Measurements from ENCODE around the gene INPP5D. TPM values are rescaled to one million over a fixed set of nuclear protein-coding genes. Genes with fewer than 3 reads are reported as not detected.

Gene INPP5D
- total and polyA plus RNA-seq, 3 donors from 2014 or later: 5.7 to 12.7 (median 11.2) TPM

DNA sequence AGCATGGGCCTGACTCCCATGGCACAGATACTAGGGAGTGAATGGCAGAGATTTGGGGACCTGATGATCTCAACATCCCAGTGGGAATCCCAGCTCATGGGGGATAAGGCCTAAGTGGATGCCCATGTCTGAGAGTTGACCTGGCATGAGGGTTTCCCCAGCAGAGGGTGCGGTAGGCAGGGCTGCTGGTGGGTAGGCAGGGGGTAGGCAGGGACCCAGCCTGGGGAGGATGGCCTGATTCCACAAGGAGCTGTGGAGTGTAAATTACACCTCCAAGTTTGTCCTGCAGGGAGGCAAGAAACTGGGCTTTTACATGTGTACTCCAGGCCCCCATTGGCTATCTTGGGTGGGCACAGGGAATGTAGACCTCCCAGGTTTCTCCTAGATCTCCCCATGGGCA, 46.9 kb downstream of the INPP5D start:
- Histone ChIP-seq H3K27ac (no peak overlapping the region), H3K27me3 (no peaks in the 10 kb centered on the region), H3K9me3 (no peaks in the 10 kb centered on the region), H3K4me3 (no peak overlapping the region), H3K36me3 (ENCODE audit: low read depth, missing control alignments) (no peaks in the 10 kb centered on the region), H3K4me1 (no peaks in the 10 kb centered on the region)
- no peak for DNase-seq
- TF ChIP-seq, protein P1, sequence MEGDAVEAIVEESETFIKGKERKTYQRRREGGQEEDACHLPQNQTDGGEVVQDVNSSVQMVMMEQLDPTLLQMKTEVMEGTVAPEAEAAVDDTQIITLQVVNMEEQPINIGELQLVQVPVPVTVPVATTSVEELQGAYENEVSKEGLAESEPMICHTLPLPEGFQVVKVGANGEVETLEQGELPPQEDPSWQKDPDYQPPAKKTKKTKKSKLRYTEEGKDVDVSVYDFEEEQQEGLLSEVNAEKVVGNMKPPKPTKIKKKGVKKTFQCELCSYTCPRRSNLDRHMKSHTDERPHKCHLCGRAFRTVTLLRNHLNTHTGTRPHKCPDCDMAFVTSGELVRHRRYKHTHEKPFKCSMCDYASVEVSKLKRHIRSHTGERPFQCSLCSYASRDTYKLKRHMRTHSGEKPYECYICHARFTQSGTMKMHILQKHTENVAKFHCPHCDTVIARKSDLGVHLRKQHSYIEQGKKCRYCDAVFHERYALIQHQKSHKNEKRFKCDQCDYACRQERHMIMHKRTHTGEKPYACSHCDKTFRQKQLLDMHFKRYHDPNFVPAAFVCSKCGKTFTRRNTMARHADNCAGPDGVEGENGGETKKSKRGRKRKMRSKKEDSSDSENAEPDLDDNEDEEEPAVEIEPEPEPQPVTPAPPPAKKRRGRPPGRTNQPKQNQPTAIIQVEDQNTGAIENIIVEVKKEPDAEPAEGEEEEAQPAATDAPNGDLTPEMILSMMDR (IDR thresholded peaks at IDR 0.05): no peak
- TF ChIP-seq POLR2A (IDR thresholded peaks at IDR 0.05): no peak
- intact Hi-C loops (cut with DNase I; ENCODE audit: low total_unique reads): no loop called here
- WGBS, 2 donors: 93 to 100% methylated on average over 1 of the region's 1 CpG

- TF ChIP-seq POLR2A (IDR thresholded peaks at IDR 0.05): no peak
- TF ChIP-seq, protein P1 (IDR thresholded peaks at IDR 0.05): no peak
- 76 to 84% methylated on average over 10 to 12 of the region's 12 CpGs for WGBS, 2 donors
- no peaks in the 10 kb centered on the region for H3K4me1 ChIP-seq
- H3K27ac ChIP-seq: no peak overlapping the region
- intact Hi-C loops (cut with DNase I; ENCODE audit: low total_unique reads): no loop called here
- no peak for DNase-seq
- no peaks in the 10 kb centered on the region for H3K9me3 ChIP-seq
- no peak overlapping the region for H3K4me3 ChIP-seq
- no peaks in the 10 kb centered on the region for H3K36me3 ChIP-seq (ENCODE audit: low read depth, missing control alignments)
- H3K27me3 ChIP-seq: no peaks in the 10 kb centered on the region
Observed at GRCh38 chr2:233107831-233108300, 47.7 kb downstream of the INPP5D start.

GRCh38 chr2:233108611-233109490, 48.7 kb downstream of the INPP5D start:
- DNase-seq: no peak
- Histone ChIP-seq H3K27me3 (no peaks in the 10 kb centered on the region), H3K9me3 (no peaks in the 10 kb centered on the region), H3K4me1 (no peaks in the 10 kb centered on the region), H3K36me3 (ENCODE audit: low read depth, missing control alignments) (no peaks in the 10 kb centered on the region), H3K27ac (no peak overlapping the region), H3K4me3 (no peak overlapping the region)
- WGBS, 2 donors: 62 to 73% methylated on average over 6 to 10 of the region's 10 CpGs
- TF ChIP-seq, protein P1 (IDR thresholded peaks at IDR 0.05): no peak
- no peak for TF ChIP-seq POLR2A (IDR thresholded peaks at IDR 0.05)
- intact Hi-C loops (cut with DNase I; ENCODE audit: low total_unique reads): no loop called here

DNA sequence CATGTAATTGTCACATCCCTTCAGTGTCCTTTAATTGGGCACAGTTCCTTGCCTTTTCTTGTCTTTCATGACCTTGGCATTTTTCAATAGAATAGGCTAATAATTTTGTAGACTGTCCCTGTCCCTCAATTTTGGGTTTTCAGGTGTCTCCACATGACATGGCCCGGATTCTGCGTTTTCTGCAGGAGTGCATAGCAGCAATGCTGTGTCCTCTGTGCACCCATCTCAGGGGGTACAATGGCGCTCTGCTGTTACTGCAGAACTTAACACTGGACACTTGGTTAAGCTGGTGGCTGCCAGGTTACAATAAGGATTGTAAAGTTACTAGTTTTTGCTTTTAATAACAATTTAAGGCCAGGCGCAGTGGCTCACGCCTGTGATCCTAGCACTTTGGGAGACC, 51.3 kb downstream of the INPP5D start:
- Histone ChIP-seq H3K4me1 (no peaks in the 10 kb centered on the region), H3K4me3 (no peak overlapping the region), H3K9me3 (no peaks in the 10 kb centered on the region), H3K27ac (no peak overlapping the region), H3K27me3 (no peaks in the 10 kb centered on the region), H3K36me3 (ENCODE audit: low read depth, missing control alignments) (no peaks in the 10 kb centered on the region)
- DNase-seq: no peak
- no peak for TF ChIP-seq POLR2A (IDR thresholded peaks at IDR 0.05)
- TF ChIP-seq, protein P1 (IDR thresholded peaks at IDR 0.05): no peak
- 96% methylated on average over 5 of the region's 5 CpGs for WGBS, 2 donors
- intact Hi-C loops (cut with DNase I; ENCODE audit: low total_unique reads): no loop called here

Measured in testis (tissue), 3 donors.